H1 (cell line): Measurements from ENCODE around the gene PRSS12. TPM values are rescaled to one million over a fixed set of nuclear protein-coding genes. Genes with fewer than 3 reads are reported as not detected.

Source experiments
- CTCF ChIA-PET: fragments of 300-600 bp; sonication (Branson Sonifier 250); formaldehyde crosslinking; loops from one replicate; lab custom pipeline; 2021; ENCODE audit not compliant: partially characterized antibody; lab: Charles Lee
- POLR2A ChIA-PET: fragments of 300-600 bp; sonication (Branson Sonifier 250); formaldehyde crosslinking; loops from one replicate; lab custom pipeline; 2021; ENCODE audit warnings: inconsistent platforms; ENCODE audit not compliant: partially characterized antibody; lab: Charles Lee
- DNase-seq, 2 experiments: peaks; one replicate each; pipeline versions ENCODE4 v3.0.0 to v3.0.0-alpha.2; 2010 to 2022; ENCODE audit warnings: low spot score in 2 of 2, low read depth in 1 of 2, mixed read lengths in 1 of 2
- FAIRE-seq: peaks from 2 replicates; lab custom pipeline; 2011; peaks lifted over from hg19 to GRCh38; lab: Jason Lieb, UNC
- H2AFZ ChIP-seq: 2 replicates; pipeline ENCODE4 v1.8.1; 2012; ENCODE audit warnings: low read length, inconsistent platforms
- H2AK5ac ChIP-seq: 2 replicates; pipeline ENCODE4 v1.6.1; 2013; ENCODE audit warnings: low read depth, low read length
- H2BK120ac ChIP-seq: replicated peaks from 2 replicates; pipeline ENCODE3; 2013; ENCODE audit warnings: low read depth, low read length, inconsistent platforms
- H2BK12ac ChIP-seq: 2 replicates; pipeline ENCODE4 v1.6.1; 2013; ENCODE audit warnings: low read depth, low read length
- H2BK15ac ChIP-seq: 2 replicates; pipeline ENCODE4 v1.6.1; 2013; ENCODE audit warnings: low read length
- H2BK20ac ChIP-seq: 2 replicates; pipeline ENCODE4 v1.6.1; 2013; ENCODE audit warnings: low read length
- H2BK5ac ChIP-seq: 2 replicates; pipeline ENCODE4 v1.6.1; 2013; ENCODE audit warnings: low read depth, low read length
- H3K14ac ChIP-seq: 2 replicates; pipeline ENCODE4 v1.6.1; 2013; ENCODE audit warnings: inconsistent platforms; ENCODE audit not compliant: insufficient read length
- H3K18ac ChIP-seq: 2 replicates; pipeline ENCODE4 v1.6.1; 2013; ENCODE audit warnings: low read length; ENCODE audit errors: extremely low read depth
- H3K23ac ChIP-seq: 2 replicates; pipeline ENCODE4 v1.6.1; 2013; ENCODE audit warnings: inconsistent platforms; ENCODE audit not compliant: insufficient read length
- H3K23me2 ChIP-seq: 2 replicates; pipeline ENCODE4 v1.6.1; 2013; ENCODE audit warnings: low read depth, low read length
- H3K27ac ChIP-seq: 2 replicates; pipeline ENCODE4 v1.6.1; 2011; ENCODE audit warnings: low read depth, low read length, inconsistent platforms
- H3K27me3 ChIP-seq, 4 experiments: replicated peaks in 1 of 4; 1 replicate in 1 of 4; 2 replicates in 3 of 4; pipeline versions ENCODE4 v1.6.1 to v1.8.1; 2011 to 2013; ENCODE audit warnings: low read length in 3 of 4, mild to moderate bottlenecking in 3 of 4, inconsistent platforms in 2 of 4, mixed read lengths in 2 of 4, moderate library complexity in 1 of 4; ENCODE audit not compliant: control insufficient read depth in 3 of 4, insufficient read depth in 3 of 4; ENCODE audit errors: extremely low read depth in 1 of 4
- H3K36me3 ChIP-seq, 4 experiments: 2 replicates each; pipeline versions ENCODE4 v1.6.1 to v1.8.1; 2011 to 2013; ENCODE audit warnings: mild to moderate bottlenecking in 4 of 4, low read length in 3 of 4, moderate library complexity in 2 of 4, control low read depth in 1 of 4, inconsistent platforms in 1 of 4; ENCODE audit not compliant: insufficient read depth in 4 of 4, control insufficient read depth in 2 of 4
- H3K4ac ChIP-seq: replicated peaks from 2 replicates; pipeline ENCODE3; 2013; ENCODE audit warnings: low read length, low read depth, mixed read lengths, inconsistent platforms; ENCODE audit not compliant: insufficient read length
- H3K4me1 ChIP-seq, 4 experiments: replicated peaks in 1 of 4; 1 replicate in 1 of 4; 2 replicates in 3 of 4; pipeline versions ENCODE4 v1.6.1 to v1.8.1; 2011 to 2013; ENCODE audit warnings: low read length in 3 of 4, inconsistent platforms in 2 of 4, mixed read lengths in 1 of 4; ENCODE audit not compliant: insufficient read depth in 4 of 4, control insufficient read depth in 3 of 4
- H3K4me2 ChIP-seq, 2 experiments: 2 replicates each; pipeline versions ENCODE4 v1.6.1 to v1.8.1; 2011 to 2013; ENCODE audit warnings: low read depth in 2 of 2, low read length in 2 of 2, control low read depth in 1 of 2, inconsistent platforms in 1 of 2, mild to moderate bottlenecking in 1 of 2; ENCODE audit not compliant: insufficient read depth in 1 of 2
- H3K4me3 ChIP-seq, 4 experiments: fragments of 200-600, 300-600 bp in 1 of 4; sonication (generic), shearing (Covaris generic), sonication (Bioruptor Twin) in 1 of 4; 2 replicates each; pipeline versions ENCODE4 v1.5.1 to v1.8.1; 2011 to 2016; ENCODE audit warnings: low read length in 4 of 4, low read depth in 3 of 4, control low read depth in 2 of 4, inconsistent platforms in 2 of 4, mild to moderate bottlenecking in 2 of 4, mixed read lengths in 1 of 4, moderate library complexity in 1 of 4; ENCODE audit not compliant: insufficient read depth in 2 of 4; ENCODE audit errors: extremely low read depth in 1 of 4
- H3K56ac ChIP-seq: replicated peaks from 2 replicates; pipeline ENCODE3; 2013; ENCODE audit warnings: low read depth, mild to moderate bottlenecking, mixed read lengths, low read length, inconsistent platforms; ENCODE audit not compliant: insufficient read length
- H3K79me1 ChIP-seq: 2 replicates; pipeline ENCODE4 v1.6.1; 2013; ENCODE audit warnings: low read depth, low read length, control low read depth
- H3K79me2 ChIP-seq, 2 experiments: 2 replicates each; pipeline versions ENCODE4 v1.6.1 to v1.8.1; 2012 to 2013; ENCODE audit warnings: low read length in 2 of 2, mild to moderate bottlenecking in 2 of 2, inconsistent platforms in 1 of 2; ENCODE audit not compliant: insufficient read depth in 2 of 2, control insufficient read depth in 1 of 2
- H3K9ac ChIP-seq, 4 experiments: replicated peaks in 1 of 4; 1 replicate in 1 of 4; 2 replicates in 3 of 4; pipeline versions ENCODE4 v1.6.1 to v1.8.1; 2011 to 2013; ENCODE audit warnings: low read depth in 3 of 4, low read length in 3 of 4, control low read depth in 2 of 4, mild to moderate bottlenecking in 2 of 4, moderate library complexity in 2 of 4, inconsistent platforms in 1 of 4; ENCODE audit errors: extremely low read depth in 1 of 4
- H3K9me3 ChIP-seq, 2 experiments: 2 replicates each; pipeline versions ENCODE4 v1.6.1 to v1.8.1; 2012 to 2013; ENCODE audit warnings: mild to moderate bottlenecking in 2 of 2, moderate library complexity in 2 of 2, control low read depth in 1 of 2, inconsistent platforms in 1 of 2, low read depth in 1 of 2, low read length in 1 of 2, mixed read lengths in 1 of 2; ENCODE audit not compliant: insufficient read depth in 2 of 2
- H4K20me1 ChIP-seq, 2 experiments: replicated peaks in 1 of 2; 2 replicates each; pipeline versions ENCODE3 to v1.8.1; 2011 to 2013; ENCODE audit warnings: inconsistent platforms in 2 of 2, low read length in 2 of 2, mild to moderate bottlenecking in 1 of 2; ENCODE audit not compliant: insufficient read depth in 2 of 2, control insufficient read depth in 1 of 2
- H4K5ac ChIP-seq: 2 replicates; pipeline ENCODE4 v1.6.1; 2013; ENCODE audit warnings: low read length, low read depth, mixed read lengths, inconsistent platforms; ENCODE audit not compliant: insufficient read length
- H4K8ac ChIP-seq: 2 replicates; pipeline ENCODE4 v1.8.0; 2013; ENCODE audit warnings: mild to moderate bottlenecking, moderate library complexity, low read length, inconsistent platforms; ENCODE audit not compliant: insufficient read depth; ENCODE audit errors: extremely low read depth
- H4K91ac ChIP-seq: replicated peaks from 2 replicates; pipeline ENCODE3; 2013; ENCODE audit warnings: low read length, mixed read lengths, inconsistent platforms; ENCODE audit not compliant: insufficient read length
- CHD2 ChIP-seq: IDR thresholded peaks from 2 replicates; pipeline ENCODE4 v1.6.1; 2012; ENCODE audit warnings: low read length, improper control_type of control experiment
- CTBP2 ChIP-seq: IDR thresholded peaks from 2 replicates; pipeline ENCODE4 v1.7.0; 2011; ENCODE audit warnings: borderline replicate concordance, mild to moderate bottlenecking, moderate library complexity, mixed read lengths, low read length; ENCODE audit not compliant: insufficient read depth, insufficient read length
- HDAC2 ChIP-seq, 2 experiments: fragments of 300-600 bp in 1 of 2; sonication (generic) in 1 of 2; IDR thresholded peaks; 2 replicates each; pipeline ENCODE4 v1.6.1; 2011 to 2012; ENCODE audit warnings: low read depth in 2 of 2, low read length in 2 of 2, mild to moderate bottlenecking in 2 of 2, moderate library complexity in 2 of 2, borderline replicate concordance in 1 of 2, inconsistent platforms in 1 of 2
- HDAC6 ChIP-seq: IDR thresholded peaks from one replicate; pipeline ENCODE4 v1.7.1; 2012; ENCODE audit warnings: low read depth, mild to moderate bottlenecking, inconsistent platforms, low read length, moderate library complexity
- JUND ChIP-seq: IDR thresholded peaks from 2 replicates; pipeline ENCODE4 v1.6.1; 2011; ENCODE audit warnings: mild to moderate bottlenecking, improper control_type of control experiment, low read length
- KDM1A ChIP-seq: fragments of 200-600, 300-600 bp; sonication (generic); IDR thresholded peaks from 2 replicates; pipeline ENCODE4 v1.7.1; 2016; ENCODE audit warnings: mild to moderate bottlenecking, low read length, borderline replicate concordance
- KDM4A ChIP-seq: IDR thresholded peaks from one replicate; pipeline ENCODE4 v1.7.1; 2012; ENCODE audit warnings: low read depth, mild to moderate bottlenecking, moderate library complexity, low read length, inconsistent platforms; ENCODE audit not compliant: severe bottlenecking
- NANOG ChIP-seq: IDR thresholded peaks from 2 replicates; pipeline ENCODE4 v1.6.1; 2011; ENCODE audit warnings: low read length, low read depth, mild to moderate bottlenecking, inconsistent platforms; ENCODE audit not compliant: insufficient read depth, poor library complexity, severe bottlenecking
- RNF2 ChIP-seq: fragments of 200-900, 300-1000 bp; sonication (generic); IDR thresholded peaks from 2 replicates; pipeline ENCODE4 v1.7.1; 2016; ENCODE audit warnings: borderline replicate concordance, low read depth, mild to moderate bottlenecking, antibody characterized with exemption, low read length; ENCODE audit not compliant: poor library complexity, severe bottlenecking; ENCODE audit errors: missing control alignments
- SP1 ChIP-seq: IDR thresholded peaks from 2 replicates; pipeline ENCODE4 v1.6.1; 2011; ENCODE audit warnings: low read depth, low read length
- TCF12 ChIP-seq: IDR thresholded peaks from 2 replicates; pipeline ENCODE4 v1.6.1; 2011; ENCODE audit warnings: low read depth, mild to moderate bottlenecking, low read length
- WGBS, 2 experiments: shearing (Covaris generic) in 1 of 2; methylation state at CpG; one replicate each; pipeline versions ENCODE4 v1.1.6 to v1.1.7; 2013 to 2015; ENCODE audit warnings: low lambda C conversion rate in 2 of 2, mixed read lengths in 2 of 2, inconsistent platforms in 1 of 2, low coverage in 1 of 2, missing lambda C conversion rate in 1 of 2; ENCODE audit not compliant: insufficient replicate concordance in 2 of 2, insufficient coverage in 1 of 2, insufficient read length in 1 of 2; ENCODE audit errors: extremely low coverage in 1 of 2, missing lambda C conversion rate in 1 of 2; 5-methylcytosine and 5-hydroxymethylcytosine counted together
- polyA plus RNA-seq, 7 experiments: library from polyadenylated mRNA; depleted of rRNA in 3 of 7; stranded (reverse) in 5 of 7; unstranded in 2 of 7; fragments of >200 nt in 5 of 7; fragments of 200-250 nt in 2 of 7; gene quantifications; 1 replicate in 5 of 7; 2 replicates in 1 of 7; 4 replicates in 1 of 7; pipeline versions ENCODE4 v1.2.1 to v1.2.3, GENCODE V29; 2011 to 2013; ENCODE audit warnings: missing spikeins in 2 of 7, mixed read lengths in 2 of 7
- total RNA-seq: library from RNA; stranded (reverse); fragmentation: NEBNext Ultra II Directional; extraction: Animal tissue kit (Norgen Biotek cat#: 25700); gene quantifications from 2 replicates; pipeline ENCODE4 v1.2.1, GENCODE V29; 2021

Gene PRSS12
- total and polyA plus RNA-seq, 2 of the 8 experiments (the other 6 are each of a cell fraction or from before 2014, with no cell fraction given) = 2.6 to 9.3 TPM

GRCh38 chr4:118356731-118357130 is 3.9 kb upstream of the PRSS12 start:
- no peak overlapping the region for H4K5ac ChIP-seq
- no peak overlapping the region for H2BK15ac ChIP-seq
- no peak overlapping the region for H3K56ac ChIP-seq
- no peak overlapping the region for H2AFZ ChIP-seq
- H3K18ac ChIP-seq = no peak overlapping the region
- H3K23ac ChIP-seq = no peak overlapping the region
- no peak overlapping the region for H2BK12ac ChIP-seq
- H4K91ac ChIP-seq = no peak overlapping the region
- H3K4me2 ChIP-seq = no peak overlapping the region
- FAIRE-seq (no peak), DNase-seq (no peak)
- H2BK20ac ChIP-seq = no peak overlapping the region
- H3K9me3 ChIP-seq = no peaks in the 10 kb centered on the region
- peaks cover 0 to 5% (median 0%) of the 10 kb centered on the region in 4 experiments; a peak in 3 of 7 replicates for H3K4me1 ChIP-seq
- no peaks in the 10 kb centered on the region for H3K79me2 ChIP-seq
- no peak overlapping the region for H2AK5ac ChIP-seq
- no peak overlapping the region for H4K8ac ChIP-seq
- H4K20me1 ChIP-seq = no peaks in the 10 kb centered on the region
- TF ChIP-seq TCF12 (no peak), KDM1A (no peak), NANOG (no peak), CHD2 (no peak), JUND (no peak), HDAC2 (IDR thresholded peaks at IDR 0.05; ENCODE audit: borderline replicate concordance in 1 of 2, low read depth in 2 of 2, low read length in 2 of 2) (no peak), HDAC6 (no peak), KDM4A (no peak), RNF2 (no peak), SP1 (no peak), CTBP2 (no peak)
- POLR2A ChIA-PET = no interaction called here
- no peak overlapping the region for H2BK120ac ChIP-seq
- H3K9ac ChIP-seq = no peak overlapping the region
- WGBS, 2 experiments = 85% methylated on average over 1 of the region's 1 CpG; no CpG with 5 or more reads in 1 of the 2 experiments
- no peak overlapping the region for H2BK5ac ChIP-seq
- H3K4me3 ChIP-seq = no peak overlapping the region
- no peak overlapping the region for H3K27ac ChIP-seq
- no peak overlapping the region for H3K14ac ChIP-seq
- peaks cover 0 to 10% (median 7%) of the 10 kb centered on the region in 4 experiments; a peak in 5 of 7 replicates for H3K27me3 ChIP-seq
- CTCF ChIA-PET = interaction anchor here (0.5 to 6.0 kb wide), 2 partner anchors 16 to 301 kb away, joined by 3 to 62 read pairs; no protein-coding TSS in a partner anchor
- no peak overlapping the region for H3K4ac ChIP-seq
- H3K79me1 ChIP-seq = no peaks in the 10 kb centered on the region
- peaks cover 8% of the 10 kb centered on the region; the same call in 1 of the 2 replicates for H3K23me2 ChIP-seq
- no peaks in the 10 kb centered on the region for H3K36me3 ChIP-seq
